Vagina (tissue), 2 donors: ENCODE results near the gene HLA-DQA2.

Source experiments
- POLR2A ChIP-seq, 2 donors: fragments of 450-650 bp; IDR thresholded peaks; one replicate each; pipeline ENCODE4 v1.6.1; 2017; ENCODE audit warnings: antibody characterized with exemption in 2 of 2, mild to moderate bottlenecking in 2 of 2, moderate library complexity in 2 of 2
- POLR2AphosphoS5 ChIP-seq, 2 donors: sonication (generic); formaldehyde crosslinking; IDR thresholded peaks; one replicate each; pipeline ENCODE4 v1.9.0; 2017; ENCODE audit warnings: antibody characterized with exemption in 2 of 2, mild to moderate bottlenecking in 2 of 2, low read depth in 1 of 2; ENCODE audit not compliant: insufficient read depth in 1 of 2
- TF ChIP-seq, protein P1 (sequence below), 3 experiments: fragments of 450-650 bp in 2 of 3; fragments of 200-600 bp in 1 of 3; sonication (generic) in 1 of 3; IDR thresholded peaks; one replicate each; pipeline ENCODE4 v1.5.1; 2017 to 2019; ENCODE audit warnings: antibody characterized with exemption in 3 of 3, mild to moderate bottlenecking in 2 of 3, moderate library complexity in 2 of 3

GRCh38 chr6:32697031-32697430 is 44.2 kb upstream of the HLA-DQA2 start:
- TF ChIP-seq POLR2A (IDR thresholded peaks at IDR 0.05) (no peak), POLR2AphosphoS5 (IDR thresholded peaks at IDR 0.05; ENCODE audit: insufficient read depth in 1 of 2, low read depth in 1 of 2) (no peak)
- TF ChIP-seq, protein P1, sequence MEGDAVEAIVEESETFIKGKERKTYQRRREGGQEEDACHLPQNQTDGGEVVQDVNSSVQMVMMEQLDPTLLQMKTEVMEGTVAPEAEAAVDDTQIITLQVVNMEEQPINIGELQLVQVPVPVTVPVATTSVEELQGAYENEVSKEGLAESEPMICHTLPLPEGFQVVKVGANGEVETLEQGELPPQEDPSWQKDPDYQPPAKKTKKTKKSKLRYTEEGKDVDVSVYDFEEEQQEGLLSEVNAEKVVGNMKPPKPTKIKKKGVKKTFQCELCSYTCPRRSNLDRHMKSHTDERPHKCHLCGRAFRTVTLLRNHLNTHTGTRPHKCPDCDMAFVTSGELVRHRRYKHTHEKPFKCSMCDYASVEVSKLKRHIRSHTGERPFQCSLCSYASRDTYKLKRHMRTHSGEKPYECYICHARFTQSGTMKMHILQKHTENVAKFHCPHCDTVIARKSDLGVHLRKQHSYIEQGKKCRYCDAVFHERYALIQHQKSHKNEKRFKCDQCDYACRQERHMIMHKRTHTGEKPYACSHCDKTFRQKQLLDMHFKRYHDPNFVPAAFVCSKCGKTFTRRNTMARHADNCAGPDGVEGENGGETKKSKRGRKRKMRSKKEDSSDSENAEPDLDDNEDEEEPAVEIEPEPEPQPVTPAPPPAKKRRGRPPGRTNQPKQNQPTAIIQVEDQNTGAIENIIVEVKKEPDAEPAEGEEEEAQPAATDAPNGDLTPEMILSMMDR (IDR thresholded peaks at IDR 0.05), result no peak
